HG02870 (cell line): Measurements from ENCODE around the gene SEPTIN1.
A peak's percentile ranks its signal among the peaks of the same experiment; 100 is the strongest.
"Not testable (repeated sequence)": the region's sequence is repeated elsewhere in the genome, so short reads cannot be mapped to it uniquely, and the experiment has no call there.

Experiments
- ATAC-seq: cut with Tn5 transposase; IDR thresholded peaks from one replicate; pipeline ENCODE4 v1.9.1; 2021; ENCODE audit warnings: mild to moderate bottlenecking, moderate library complexity; ENCODE audit not compliant: unreplicated experiment

The SEPTIN1 gene

GRCh38 chr16:30406795-30407101, 24.4 kb upstream of the SEPTIN1 start:
- ATAC-seq, result no peak

- ATAC-seq, result no peak
Measured at GRCh38 chr16:30401768-30402425, 19.5 kb upstream of the SEPTIN1 start.

DNA sequence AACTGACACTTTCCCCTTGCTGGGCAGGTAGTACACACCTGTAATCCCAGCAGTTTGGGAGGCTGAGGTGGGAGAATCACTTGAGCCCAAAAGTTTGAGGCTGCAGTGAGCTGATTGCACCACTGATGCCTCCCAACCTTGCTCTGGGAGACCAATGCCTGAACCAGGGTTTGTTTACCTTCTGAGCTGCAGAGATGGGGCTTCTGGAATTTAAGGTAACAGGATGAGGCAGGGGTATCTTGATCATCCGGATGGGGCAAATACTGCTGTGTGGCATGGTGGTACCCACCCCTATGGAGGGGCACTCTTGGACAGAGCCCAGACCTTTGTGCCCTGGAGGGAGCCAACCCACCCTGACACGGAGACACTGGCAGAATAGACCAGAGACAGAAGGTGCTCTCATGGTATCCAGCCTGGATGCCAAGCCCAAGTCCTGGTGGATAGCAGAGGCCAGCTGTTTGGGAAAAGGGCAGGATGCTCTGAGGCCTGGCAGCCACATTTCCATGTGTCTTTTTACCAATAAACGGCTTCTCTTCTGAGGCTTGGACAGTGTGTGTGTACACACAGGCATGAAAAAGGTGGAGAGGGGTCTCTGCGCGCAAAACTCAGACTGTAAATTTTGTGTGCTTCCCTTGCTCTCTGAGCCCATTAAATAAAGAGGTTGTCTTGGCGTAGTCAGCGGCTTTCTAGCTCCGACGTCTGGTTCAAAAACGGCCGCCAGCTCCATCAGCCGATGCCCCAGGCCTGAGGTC, 17.2 kb upstream of the SEPTIN1 start:
- no peak for ATAC-seq

DNA sequence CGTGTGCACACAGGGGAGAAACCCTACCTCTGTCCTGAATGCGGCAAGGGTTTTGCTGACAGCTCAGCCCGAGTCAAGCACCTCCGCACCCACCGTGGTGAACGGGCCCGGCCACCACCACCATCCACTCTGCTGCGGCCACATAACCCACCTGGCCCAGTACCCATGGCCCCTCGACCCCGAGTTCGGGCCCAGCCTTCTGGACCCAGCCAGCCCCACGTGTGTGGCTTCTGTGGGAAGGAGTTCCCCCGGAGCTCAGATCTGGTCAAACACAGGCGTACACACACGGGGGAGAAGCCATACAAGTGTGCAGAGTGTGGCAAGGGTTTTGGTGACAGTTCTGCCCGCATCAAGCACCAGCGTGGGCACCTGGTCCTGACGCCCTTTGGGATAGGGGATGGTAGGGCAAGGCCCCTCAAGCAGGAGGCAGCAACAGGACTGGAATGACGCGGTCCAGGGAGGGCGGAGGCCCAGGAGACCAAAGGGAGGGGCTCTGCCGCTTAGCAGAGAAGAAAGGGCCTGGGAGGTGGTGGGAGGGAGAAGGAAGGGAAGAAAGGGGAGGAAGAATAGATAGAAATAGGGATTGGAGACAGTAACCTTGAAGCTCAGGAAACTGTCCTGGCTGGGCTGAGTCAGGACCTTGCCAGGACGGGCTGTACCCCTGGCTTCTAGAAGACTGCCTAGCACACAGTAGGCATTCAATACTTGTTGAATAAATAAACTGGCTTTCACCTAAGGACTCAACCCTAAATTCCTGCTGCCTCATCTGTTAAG, 16.5 kb upstream of the SEPTIN1 start:
- ATAC-seq, result no peak

DNA sequence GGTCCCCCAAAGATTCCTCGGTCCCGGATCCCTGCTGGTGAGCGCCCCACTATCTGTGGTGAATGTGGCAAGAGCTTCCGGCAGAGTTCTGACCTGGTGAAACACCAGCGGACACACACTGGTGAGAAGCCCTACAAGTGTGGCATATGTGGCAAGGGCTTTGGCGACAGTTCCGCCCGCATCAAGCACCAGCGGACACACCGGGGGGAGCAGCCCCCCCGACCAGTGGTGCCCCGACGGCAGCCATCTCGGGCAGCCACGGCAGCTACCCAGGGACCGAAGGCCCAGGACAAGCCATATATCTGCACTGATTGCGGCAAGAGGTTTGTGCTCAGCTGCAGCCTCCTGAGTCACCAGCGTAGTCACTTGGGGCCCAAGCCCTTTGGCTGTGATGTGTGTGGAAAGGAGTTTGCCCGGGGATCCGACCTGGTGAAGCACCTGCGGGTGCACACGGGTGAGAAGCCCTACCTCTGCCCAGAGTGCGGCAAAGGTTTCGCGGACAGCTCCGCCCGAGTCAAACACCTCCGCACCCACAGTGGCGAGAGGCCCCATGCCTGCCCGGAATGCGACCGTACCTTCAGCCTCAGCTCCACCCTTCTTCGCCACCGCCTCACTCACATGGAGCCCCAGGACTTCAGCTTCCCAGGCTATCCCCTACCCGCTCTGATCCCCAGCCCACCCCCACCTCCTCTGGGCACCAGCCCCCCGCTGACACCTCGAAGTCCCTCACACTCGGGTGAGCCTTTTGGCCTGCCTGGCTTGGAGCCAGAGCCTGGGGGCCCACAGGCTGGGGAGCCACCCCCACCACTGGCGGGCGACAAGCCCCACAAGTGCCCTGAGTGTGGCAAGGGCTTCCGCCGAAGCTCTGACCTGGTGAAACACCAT, 15.7 kb upstream of the SEPTIN1 start:
- no peak for ATAC-seq

GRCh38 chr16:30397056-30397455, 14.7 kb upstream of the SEPTIN1 start:
- no peak for ATAC-seq

DNA sequence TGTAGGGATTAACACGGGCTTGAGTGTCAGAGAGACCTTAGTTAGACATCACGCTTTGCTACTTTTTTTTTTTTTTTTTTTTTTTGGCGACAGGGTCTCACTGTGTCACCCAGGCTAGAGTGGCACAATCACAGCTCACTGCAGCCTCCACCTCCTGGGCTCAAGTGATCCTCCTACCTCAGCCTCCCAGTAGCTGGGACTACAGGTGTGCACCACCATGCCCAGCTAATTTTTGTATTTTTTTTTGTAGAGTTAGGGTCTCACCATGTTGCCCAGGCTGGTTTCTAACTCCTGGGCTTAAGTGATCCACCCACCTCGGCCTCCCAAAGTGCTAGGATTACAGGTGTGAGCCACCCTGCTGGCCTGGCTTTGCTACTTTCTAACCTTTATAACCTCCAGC, 14.3 kb upstream of the SEPTIN1 start:
- ATAC-seq, result not testable (repeated sequence)

DNA sequence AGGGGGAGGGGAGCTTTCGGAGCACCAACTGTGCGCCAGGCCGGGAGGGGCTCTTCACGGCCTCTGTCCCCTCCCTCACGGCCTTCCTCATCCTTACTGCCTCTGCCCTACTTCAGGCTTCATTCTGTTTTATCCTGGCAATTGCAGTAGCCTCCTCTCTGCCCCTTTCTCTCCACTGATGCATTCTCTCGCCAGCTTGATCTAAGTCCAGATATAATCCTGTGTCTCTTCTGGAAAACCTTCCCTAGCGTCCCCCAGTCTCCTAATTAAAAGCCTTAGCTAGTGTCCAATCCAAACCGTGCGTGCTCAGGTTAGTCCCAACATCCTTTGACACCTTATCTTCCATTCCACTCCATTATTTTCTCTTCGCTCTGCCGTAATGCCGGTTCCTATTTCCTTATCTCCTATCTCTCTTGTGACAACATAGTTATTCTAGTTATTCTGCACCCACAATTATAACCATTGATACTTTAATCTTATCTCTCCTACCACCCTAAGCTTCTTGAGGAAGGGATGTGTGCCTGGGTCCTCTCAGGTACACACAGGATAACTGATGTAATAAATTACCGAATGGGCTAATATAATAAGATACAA, 13.7 kb upstream of the SEPTIN1 start:
- ATAC-seq, result no peak

- ATAC-seq, result peak; percentile 66
Measured at GRCh38 chr16:30395155-30395991, 13.0 kb upstream of the SEPTIN1 start, which contains the start of gene ZNF48. ZNF48 (plus strand) TSS chr16:30395420; CDS start chr16:30395795, 375 bp downstream.

DNA sequence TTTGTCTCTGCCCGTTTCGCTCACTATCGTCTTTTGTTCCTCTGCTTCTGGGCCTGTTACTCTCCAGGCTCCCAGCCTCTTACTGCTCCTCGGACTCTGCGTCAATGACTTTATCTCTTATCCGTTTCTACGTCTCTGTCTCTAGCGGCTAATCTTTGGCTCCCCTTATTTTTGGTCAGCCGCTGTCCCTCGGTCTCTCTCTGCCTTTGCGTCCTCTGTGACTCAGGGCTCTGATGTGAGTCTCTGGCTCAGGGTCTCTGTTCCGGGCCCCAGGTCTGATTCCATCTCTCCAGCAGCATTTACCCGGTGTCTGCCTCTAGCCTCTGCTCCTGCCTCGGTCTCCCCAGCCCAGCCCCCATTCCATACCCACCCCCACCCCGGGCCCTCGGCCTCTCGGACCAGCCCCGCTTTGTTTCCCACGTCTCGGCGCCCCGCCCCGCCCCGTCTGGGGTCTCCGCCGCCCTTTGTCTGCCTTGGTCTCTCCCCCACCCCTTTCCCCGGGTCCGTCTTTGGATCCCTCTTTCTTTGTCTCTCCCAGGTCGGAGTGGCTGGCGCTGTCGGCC, 12.3 kb upstream of the SEPTIN1 start:
- ATAC-seq, result no peak

DNA sequence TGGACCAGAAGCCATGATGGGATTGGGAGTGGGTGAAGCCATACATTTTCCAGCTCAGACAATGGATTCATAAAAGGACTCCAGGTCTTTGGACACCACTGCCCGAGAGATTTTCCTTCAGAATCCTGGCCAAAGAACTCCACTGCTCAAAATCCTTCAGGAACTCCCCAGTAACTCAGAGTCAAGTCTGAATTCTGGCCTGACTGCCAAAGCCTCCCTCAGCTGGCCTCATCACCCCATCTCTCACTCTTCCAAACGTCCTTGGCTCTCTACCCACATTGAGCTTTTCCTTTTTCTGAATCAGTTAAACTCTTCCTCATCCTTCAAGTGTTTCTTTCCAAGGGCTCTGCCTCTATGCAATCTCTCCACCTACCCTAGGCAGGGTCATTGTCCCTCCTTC, 1.2 kb upstream of the SEPTIN1 start:
- no peak for ATAC-seq

DNA sequence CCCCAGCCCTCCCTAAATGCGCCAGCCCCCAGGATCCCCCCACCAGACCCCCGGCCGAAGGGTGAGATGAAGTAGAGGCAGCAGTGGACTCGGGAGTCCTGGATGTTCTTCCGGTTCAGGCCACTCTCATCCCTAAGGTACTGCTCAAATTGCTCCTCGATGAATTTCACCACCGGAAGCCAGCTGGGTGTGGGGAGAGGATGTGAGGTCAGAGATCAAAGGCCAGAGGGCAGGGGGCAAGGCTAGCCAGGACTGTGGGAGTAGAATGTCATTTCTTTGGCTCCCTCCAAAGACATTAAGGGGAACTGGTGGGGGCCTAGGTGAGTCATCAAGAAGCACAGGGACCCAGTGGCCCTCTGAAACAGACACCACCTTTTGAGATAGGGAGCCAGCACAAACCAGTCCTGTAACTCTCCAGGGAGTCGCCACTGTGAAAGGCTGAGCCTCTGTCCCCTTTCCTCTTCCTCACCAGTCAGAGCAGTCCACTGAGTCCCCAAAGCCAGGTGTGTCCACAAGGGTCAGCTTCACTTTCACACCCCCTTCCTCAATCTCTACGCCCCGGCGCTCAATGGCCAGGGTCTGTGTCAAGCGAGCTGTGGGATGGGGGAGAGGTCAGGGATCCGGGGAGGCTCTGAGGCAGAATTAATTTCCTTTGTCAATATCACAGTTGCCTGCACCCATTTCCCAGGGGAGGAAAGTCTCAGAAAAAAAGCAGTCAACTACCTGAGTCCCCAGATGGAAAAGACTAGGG, 895 bp downstream of the SEPTIN1 start:
- no peak for ATAC-seq

GRCh38 chr16:30380803-30381208, 1.6 kb downstream of the SEPTIN1 start:
- no peak for ATAC-seq

DNA sequence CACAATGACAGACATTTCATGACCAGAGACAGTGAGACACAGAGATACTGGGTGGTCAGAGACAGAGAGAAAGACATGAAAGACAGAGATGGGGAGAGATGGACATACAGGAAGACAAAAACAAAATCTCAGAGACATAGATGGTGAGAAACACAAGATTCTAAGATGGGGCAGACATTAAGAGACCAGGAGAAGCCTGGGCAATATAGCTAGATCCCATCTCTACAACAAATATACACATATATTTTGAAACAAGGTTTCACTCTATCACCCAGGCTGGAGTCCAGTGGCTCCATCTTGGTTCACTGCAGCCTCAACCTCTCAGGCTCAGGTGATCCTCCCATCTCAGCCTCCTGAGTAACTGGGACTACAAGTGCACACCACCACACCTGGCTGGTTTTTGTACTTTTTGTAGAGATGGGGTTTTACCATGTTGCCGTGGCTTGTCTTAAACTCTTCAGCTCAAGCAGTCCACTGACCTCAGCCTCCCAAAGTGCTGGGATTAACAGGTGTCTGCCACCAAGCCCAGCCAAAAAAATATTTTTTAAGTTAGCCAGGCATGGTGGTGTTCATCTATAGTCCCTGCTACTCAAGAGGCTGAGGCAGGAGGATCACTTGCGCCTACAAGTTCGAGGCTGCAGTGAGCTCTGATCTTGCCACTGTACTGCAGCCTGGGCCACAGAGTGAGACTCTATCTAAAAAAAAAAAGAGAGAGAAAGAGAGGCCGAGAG, 2.1 kb downstream of the SEPTIN1 start:
- no peak for ATAC-seq

DNA sequence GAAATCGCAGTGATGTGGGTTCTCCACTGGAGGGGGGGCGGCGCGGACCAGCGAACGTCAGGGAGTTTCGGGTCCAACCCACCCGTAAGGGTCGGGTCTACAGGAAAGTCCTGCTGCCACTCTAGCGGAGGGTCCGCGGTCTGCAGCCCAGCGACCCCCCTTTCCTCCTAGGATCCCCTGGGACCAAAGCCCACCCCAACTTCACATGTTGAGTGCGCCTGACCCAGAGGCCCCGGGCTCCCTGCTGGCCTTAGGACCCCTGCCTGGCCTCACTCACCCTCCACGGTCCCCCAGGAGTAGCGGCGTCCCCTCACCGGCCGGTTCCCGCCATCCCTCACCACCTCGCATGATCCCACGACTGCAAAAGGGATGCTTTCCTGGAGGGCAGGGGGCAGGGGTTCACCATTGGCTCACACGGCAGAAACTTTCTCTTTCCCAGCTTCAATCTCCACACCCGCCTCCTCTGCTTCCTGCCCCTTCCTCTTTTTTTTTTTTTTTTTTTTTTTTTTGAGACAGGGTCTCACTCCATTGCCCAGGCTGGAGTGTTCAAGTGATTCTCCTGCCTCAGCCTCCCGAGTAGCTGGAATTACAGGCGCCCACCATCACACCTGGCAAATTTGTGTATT, 3.1 kb downstream of the SEPTIN1 start:
- ATAC-seq, result no peak

GRCh38 chr16:30378236-30379157, 3.9 kb downstream of the SEPTIN1 start:
- peak; percentile 84 for ATAC-seq
